GM12801 (cell line): ENCODE measurements around the gene SGK1.

Experiments
- CTCF ChIP-seq: IDR thresholded peaks from one replicate; pipeline ENCODE4 v1.5.1; 2011; ENCODE audit warnings: control low read depth; ENCODE audit not compliant: insufficient read length; ENCODE audit errors: extremely low read depth

SGK1 gene

DNA sequence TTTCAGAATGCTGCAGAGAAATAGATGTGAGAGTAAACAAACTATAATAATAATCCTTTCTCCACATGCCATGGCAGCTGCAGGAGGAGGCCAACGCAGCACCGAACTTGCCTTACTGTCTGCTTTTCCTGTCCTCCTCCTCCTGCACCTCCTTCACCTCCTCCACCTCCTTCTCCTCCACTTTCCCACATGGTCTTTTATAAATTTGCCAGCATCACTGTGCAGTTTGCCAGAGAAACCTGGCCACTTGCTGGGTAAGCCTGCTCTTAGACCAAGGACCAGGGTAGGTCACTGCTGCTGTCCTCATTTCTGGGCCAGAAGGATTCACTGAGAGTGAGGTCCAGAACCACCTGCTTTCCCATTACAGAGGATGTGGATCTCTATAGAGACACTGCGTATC lies 8.7 kb downstream of the SGK1 start:
- no peak for TF ChIP-seq CTCF

GRCh38 chr6:134308800-134309199 lies 9.1 kb downstream of the SGK1 start:
- TF ChIP-seq CTCF, result no peak

GRCh38 chr6:134307870-134308269 lies 10.0 kb downstream of the SGK1 start:
- no peak for TF ChIP-seq CTCF

DNA sequence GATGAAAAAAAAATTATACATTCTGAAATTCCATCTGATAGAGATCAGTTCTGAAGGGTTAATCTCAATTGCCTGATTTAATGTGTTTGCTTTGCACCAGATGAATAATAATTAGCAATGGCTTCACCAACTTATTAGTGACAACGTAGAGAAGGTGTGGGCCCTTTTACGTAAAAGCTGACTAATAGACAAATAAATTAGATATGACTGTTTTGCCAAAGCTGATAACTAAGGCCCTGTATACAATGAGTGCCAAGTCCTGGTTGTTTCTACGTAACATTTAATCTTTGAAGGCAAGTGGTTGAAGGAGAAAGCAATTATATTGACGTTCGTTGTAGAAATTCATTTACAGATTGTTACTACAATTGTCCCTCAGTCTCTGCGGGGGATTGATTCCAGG lies 10.8 kb downstream of the SGK1 start:
- no peak for TF ChIP-seq CTCF

GRCh38 chr6:134303891-134304290 lies 14.0 kb downstream of the SGK1 start:
- TF ChIP-seq CTCF, result no peak

GRCh38 chr6:134299236-134299635 lies 18.7 kb downstream of the SGK1 start:
- no peak for TF ChIP-seq CTCF

DNA sequence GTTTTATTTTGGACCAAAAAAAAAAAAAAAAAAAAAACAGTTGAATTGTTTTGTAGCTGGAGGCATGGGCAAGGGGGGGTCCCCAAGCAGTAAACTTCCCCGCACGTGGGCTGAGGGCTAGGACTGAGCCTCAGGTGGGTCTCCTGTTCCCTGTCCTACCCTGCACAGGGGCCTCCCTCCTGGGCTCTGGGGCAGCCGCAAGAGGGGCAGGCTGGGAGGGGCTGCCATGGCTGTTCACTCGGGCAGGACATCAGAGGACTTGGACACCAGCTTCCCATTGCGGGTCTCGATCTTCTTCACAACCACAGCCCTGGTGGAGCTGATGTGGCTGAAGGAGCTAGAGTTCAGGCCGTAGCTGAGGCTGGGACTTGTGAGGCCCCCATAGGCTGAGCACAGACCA lies 21.1 kb downstream of the SGK1 start:
- TF ChIP-seq CTCF, result no peak

- no peak for TF ChIP-seq CTCF
These were observed 21.9 kb downstream of the SGK1 start for GRCh38 chr6:134295953-134296553.
